ENCODE measurements around the gene SMARCB1.

SMARCB1 gene

DNA sequence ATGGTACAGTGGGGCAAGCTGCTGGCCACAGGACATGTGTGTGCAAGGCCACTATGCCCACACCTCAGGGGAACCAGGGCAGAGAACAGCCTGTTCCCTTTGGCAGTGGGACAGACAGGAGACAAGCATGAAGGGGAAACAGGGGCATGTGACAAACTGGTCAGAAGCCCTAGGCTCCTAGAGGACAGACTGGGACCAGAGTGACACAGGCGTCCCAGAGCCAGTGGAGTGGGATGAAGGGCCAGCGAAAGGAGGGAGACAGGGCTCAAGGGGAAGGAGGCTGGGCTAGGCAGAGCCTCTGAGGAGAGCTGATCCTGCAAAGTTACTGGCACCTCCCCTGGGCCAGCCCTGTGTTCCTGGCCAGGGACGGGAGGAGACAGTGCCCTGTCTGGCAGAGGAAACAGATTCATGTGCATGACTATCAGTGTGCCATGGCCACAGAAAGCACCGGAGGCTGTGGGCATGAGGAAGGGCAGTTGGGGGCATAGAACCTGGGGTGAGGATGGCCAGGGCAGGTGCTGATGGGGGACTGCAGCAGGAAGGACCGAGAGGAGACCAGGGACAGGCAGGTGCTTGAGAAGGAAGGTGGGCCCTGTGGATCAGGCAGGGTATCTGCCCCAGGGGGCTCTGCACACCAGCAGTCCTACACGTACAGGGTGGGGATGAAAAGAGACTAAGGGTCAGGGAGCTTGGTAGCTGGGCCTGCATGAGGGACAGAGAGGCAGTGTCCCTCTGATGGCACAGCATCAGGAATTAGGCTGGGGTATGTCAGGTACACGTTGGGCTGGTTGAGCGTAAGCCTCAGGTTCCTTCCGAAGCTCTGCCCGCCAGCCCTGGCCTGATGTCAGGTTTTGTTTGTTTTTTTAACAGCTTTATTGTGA lies 42.3 kb downstream of the SMARCB1 start:
- H3K27ac ChIP-seq = no peak overlapping the region
- TF ChIP-seq, protein P1, sequence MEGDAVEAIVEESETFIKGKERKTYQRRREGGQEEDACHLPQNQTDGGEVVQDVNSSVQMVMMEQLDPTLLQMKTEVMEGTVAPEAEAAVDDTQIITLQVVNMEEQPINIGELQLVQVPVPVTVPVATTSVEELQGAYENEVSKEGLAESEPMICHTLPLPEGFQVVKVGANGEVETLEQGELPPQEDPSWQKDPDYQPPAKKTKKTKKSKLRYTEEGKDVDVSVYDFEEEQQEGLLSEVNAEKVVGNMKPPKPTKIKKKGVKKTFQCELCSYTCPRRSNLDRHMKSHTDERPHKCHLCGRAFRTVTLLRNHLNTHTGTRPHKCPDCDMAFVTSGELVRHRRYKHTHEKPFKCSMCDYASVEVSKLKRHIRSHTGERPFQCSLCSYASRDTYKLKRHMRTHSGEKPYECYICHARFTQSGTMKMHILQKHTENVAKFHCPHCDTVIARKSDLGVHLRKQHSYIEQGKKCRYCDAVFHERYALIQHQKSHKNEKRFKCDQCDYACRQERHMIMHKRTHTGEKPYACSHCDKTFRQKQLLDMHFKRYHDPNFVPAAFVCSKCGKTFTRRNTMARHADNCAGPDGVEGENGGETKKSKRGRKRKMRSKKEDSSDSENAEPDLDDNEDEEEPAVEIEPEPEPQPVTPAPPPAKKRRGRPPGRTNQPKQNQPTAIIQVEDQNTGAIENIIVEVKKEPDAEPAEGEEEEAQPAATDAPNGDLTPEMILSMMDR (IDR thresholded peaks at IDR 0.05; ENCODE audit: low read depth, low read length, missing control alignments) = no peak
- H3K36me3 ChIP-seq (replicated peaks) = peaks cover 48% of the 10 kb centered on the region
- H3K27me3 ChIP-seq (replicated peaks) = no peaks in the 10 kb centered on the region
- DNase-seq = no peak
- in situ Hi-C loops (cut with HindIII; ENCODE audit: low pct_ligation_motif_present, low sequenced_read_pairs) = no loop called here
- H3K4me3 ChIP-seq (ENCODE audit: low read depth, low read length) = no peak overlapping the region

DNA sequence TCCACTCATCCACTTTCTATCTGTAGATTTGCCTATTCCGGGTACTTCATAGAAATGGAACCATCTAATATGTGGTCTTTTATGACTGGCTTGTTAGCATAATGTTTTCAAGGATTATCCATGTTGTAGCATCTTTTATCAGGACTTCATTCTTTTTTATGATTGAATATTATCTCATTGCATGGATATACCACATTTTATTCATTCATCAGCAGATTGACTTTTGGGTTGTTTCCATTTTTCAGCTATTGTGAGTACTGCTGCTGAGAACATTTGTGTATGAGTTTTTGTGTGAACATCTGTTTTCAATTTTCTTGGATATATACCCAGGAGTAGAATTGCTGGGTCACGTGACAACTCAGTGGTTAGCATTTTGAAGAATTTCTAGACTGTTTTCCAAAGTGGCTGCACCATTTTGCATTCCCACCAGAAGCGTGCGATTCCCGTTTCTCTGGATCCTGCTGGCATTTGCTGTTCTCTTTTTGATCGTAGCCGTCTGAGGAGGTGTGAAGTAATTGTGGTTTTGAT lies 43.1 kb downstream of the SMARCB1 start:
- in situ Hi-C loops (cut with HindIII; ENCODE audit: low pct_ligation_motif_present, low sequenced_read_pairs) = no loop called here
- Histone ChIP-seq H3K27me3 (replicated peaks) (no peaks in the 10 kb centered on the region), H3K36me3 (replicated peaks) (peaks cover 49% of the 10 kb centered on the region), H3K27ac (no peak overlapping the region), H3K4me3 (ENCODE audit: low read depth, low read length) (no peak overlapping the region)
- TF ChIP-seq, protein P1 (IDR thresholded peaks at IDR 0.05; ENCODE audit: low read depth, low read length, missing control alignments) = no peak
- peak; percentile 67 for DNase-seq

DNA sequence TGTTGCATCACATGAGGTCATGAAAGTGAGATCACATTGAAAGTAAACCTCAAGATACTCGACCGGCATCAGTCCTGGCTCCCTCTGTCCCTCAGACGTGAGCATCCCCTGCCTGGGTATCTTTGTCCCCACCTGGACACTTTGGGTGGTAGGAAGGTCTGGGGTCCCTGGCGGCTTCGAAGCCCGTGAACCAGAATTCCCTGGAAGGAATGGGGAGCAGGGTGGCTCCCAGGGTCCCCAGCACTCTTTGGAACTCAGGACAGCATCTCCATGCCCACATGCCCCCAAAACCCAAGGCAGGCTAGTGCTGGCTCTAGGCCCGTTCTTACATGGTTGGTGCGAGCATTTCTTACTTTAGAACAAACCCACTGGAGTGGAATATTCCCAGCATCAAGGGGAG lies 44.5 kb downstream of the SMARCB1 start:
- TF ChIP-seq, protein P1 (IDR thresholded peaks at IDR 0.05; ENCODE audit: low read depth, low read length, missing control alignments) = no peak
- H3K36me3 ChIP-seq (replicated peaks) = peaks cover 41% of the 10 kb centered on the region
- in situ Hi-C loops (cut with HindIII; ENCODE audit: low pct_ligation_motif_present, low sequenced_read_pairs) = no loop called here

DNA sequence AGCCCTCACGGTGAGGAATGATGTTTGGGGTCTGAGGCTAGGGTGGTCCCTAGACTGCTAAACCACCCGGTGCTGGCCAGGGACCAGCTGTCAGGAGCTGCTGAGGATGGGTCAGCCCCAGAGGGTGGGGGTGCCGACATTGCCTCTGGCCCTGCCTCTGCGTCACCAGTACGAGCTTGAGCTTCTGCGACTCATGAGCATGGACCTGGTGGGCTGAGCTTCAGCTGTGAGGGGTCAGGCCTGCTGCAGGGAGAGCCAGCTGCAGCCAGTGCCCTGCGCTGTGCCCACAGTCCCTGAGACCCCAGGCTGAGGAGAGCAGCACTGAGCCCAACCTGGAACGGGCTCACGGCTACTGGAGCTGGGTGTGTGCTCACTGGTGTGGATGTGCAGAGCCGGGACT lies 45.0 kb downstream of the SMARCB1 start:
- in situ Hi-C loops (cut with HindIII; ENCODE audit: low pct_ligation_motif_present, low sequenced_read_pairs) = no loop called here
- Histone ChIP-seq H3K4me3 (ENCODE audit: low read depth, low read length) (no peak overlapping the region), H3K27ac (no peak overlapping the region), H3K27me3 (replicated peaks) (no peaks in the 10 kb centered on the region), H3K36me3 (replicated peaks) (peaks cover 40% of the 10 kb centered on the region)
- TF ChIP-seq, protein P1 (IDR thresholded peaks at IDR 0.05; ENCODE audit: low read depth, low read length, missing control alignments) = no peak
- DNase-seq = no peak

More for the DNA sequence above, 44.5 kb downstream of the SMARCB1 start:
- Histone ChIP-seq H3K27me3 (replicated peaks) (no peaks in the 10 kb centered on the region), H3K4me3 (ENCODE audit: low read depth, low read length) (no peak overlapping the region), H3K27ac (no peak overlapping the region)
- DNase-seq = no peak

DNA sequence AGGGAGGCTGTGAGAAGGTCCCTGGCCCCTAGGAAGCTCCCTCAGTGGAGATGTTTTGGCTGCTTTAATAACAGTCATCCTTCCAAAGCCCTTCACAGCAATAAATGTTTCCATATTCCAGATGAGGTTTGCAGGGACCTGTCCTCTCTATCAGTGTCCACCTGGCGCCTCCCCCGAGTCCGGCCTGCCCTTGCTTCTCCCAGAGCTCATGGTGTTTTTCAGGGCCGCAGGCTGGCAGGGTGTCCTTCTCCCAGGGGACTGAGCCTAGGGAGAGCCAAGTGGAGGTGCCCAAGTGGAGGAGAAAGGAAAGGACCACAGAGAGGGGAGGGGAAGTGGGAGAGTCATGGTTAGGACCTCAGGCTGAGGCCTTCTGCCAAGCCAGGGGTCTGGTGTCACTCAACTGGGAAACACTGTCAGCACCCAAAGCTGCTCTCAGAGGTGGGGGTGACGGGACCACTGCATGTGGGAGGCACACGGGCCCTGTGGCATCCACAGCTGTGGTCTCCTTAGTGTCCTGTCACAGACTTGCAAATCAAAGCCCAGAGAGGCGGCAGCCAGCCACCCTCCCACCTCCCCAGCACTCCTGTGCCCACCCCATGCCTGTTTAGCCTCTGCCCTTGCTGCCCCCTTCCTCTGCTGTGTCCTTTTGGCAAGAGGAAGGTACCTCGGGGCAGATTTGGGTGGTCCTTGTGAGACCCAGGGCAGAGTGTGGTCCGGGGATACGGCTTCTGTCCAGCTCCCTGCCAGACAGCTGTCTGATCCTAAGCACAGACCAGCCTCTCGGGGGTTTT lies 45.7 kb downstream of the SMARCB1 start:
- DNase-seq = no peak
- H3K36me3 ChIP-seq (replicated peaks) = peaks cover 33% of the 10 kb centered on the region
- TF ChIP-seq, protein P1 (IDR thresholded peaks at IDR 0.05; ENCODE audit: low read depth, low read length, missing control alignments) = no peak
- H3K4me3 ChIP-seq (ENCODE audit: low read depth, low read length) = no peak overlapping the region
- no peaks in the 10 kb centered on the region for H3K27me3 ChIP-seq (replicated peaks)
- in situ Hi-C loops (cut with HindIII; ENCODE audit: low pct_ligation_motif_present, low sequenced_read_pairs) = no loop called here
- no peak overlapping the region for H3K27ac ChIP-seq
